AG09319 (cell line): Measurements from ENCODE around the gene HIPK3.
A peak's percentile ranks its signal among the peaks of the same experiment; 100 is the strongest.
"Not testable (repeated sequence)": the region's sequence is repeated elsewhere in the genome, so short reads cannot be mapped to it uniquely, and the experiment has no call there.

Experiments used
- DNase-seq: peaks from one replicate; pipeline ENCODE4 v3.0.0-alpha.2; 2010; ENCODE audit warnings: low read depth; ENCODE audit errors: extremely low read depth
- TF ChIP-seq, protein P1 (sequence below): IDR thresholded peaks from 2 replicates; pipeline ENCODE4 v1.5.1; 2011; ENCODE audit warnings: low read depth, mild to moderate bottlenecking, inconsistent platforms, low read length, moderate library complexity

Gene HIPK3

GRCh38 chr11:33257160-33257896, at the start of gene HIPK3:
Gene HIPK3, plus strand, starts transcription at chr11:33257381.
- DNase-seq, result peak; percentile 54
- TF ChIP-seq, protein P1, sequence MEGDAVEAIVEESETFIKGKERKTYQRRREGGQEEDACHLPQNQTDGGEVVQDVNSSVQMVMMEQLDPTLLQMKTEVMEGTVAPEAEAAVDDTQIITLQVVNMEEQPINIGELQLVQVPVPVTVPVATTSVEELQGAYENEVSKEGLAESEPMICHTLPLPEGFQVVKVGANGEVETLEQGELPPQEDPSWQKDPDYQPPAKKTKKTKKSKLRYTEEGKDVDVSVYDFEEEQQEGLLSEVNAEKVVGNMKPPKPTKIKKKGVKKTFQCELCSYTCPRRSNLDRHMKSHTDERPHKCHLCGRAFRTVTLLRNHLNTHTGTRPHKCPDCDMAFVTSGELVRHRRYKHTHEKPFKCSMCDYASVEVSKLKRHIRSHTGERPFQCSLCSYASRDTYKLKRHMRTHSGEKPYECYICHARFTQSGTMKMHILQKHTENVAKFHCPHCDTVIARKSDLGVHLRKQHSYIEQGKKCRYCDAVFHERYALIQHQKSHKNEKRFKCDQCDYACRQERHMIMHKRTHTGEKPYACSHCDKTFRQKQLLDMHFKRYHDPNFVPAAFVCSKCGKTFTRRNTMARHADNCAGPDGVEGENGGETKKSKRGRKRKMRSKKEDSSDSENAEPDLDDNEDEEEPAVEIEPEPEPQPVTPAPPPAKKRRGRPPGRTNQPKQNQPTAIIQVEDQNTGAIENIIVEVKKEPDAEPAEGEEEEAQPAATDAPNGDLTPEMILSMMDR, result no peak; the same call in 1 of the 2 replicates

DNA sequence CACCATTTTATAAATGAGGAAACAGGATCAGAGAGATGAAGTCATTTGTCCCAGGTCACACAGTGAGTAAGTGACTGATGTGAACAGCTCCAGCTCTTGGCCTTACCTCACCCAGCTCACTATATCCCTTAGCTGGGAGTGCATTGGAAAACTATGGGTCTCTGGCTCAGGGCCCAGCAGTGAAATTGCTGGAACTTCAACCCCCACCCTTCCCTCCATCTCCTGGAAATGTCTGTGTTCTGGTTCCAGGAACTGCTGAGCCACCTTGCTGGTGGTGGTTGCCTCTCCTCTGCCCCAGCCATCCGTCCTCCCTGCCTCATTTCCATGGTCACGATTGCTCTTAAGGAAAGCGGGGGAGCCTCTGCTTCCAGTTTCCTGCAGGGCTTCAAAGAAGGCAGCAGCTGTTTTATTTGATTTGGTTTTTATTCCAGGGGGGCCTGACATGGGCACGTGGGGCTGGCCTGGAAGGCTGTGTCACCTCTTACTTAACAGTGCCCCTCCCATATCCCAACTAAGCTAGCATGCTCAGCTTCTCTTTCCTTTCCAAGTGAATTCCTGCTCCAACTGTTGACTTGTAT, 49.7 kb upstream of the HIPK3 start:
- TF ChIP-seq, protein P1, result no peak
- no peak for DNase-seq

- DNase-seq, result no peak
Observed at GRCh38 chr11:33208150-33208549, 49.0 kb upstream of the HIPK3 start.

DNA sequence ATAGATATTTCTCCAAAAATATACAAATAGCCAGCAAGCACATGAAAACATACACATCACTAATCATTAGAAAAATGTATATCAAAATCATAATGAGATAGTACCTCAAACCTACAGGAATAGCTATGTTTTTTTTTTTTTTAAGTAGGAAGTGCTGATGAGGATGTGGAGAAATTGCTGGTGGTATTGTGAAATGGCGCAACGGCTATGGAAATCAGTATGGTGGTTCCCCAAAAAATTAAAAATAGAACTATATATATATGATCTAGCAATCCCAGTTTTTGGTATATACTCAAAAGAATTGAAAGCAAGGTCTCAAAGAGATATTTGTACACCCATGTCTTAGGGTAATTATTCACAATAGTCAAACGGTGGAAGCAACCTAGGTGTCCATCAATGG, 46.0 kb upstream of the HIPK3 start:
- DNase-seq, result no peak
- TF ChIP-seq, protein P1, result no peak

More at GRCh38 chr11:33208150-33208549, 49.0 kb upstream of the HIPK3 start:
- TF ChIP-seq, protein P1, result no peak

- no peak for DNase-seq
Observed at GRCh38 chr11:33211580-33211979, 45.6 kb upstream of the HIPK3 start.

DNA sequence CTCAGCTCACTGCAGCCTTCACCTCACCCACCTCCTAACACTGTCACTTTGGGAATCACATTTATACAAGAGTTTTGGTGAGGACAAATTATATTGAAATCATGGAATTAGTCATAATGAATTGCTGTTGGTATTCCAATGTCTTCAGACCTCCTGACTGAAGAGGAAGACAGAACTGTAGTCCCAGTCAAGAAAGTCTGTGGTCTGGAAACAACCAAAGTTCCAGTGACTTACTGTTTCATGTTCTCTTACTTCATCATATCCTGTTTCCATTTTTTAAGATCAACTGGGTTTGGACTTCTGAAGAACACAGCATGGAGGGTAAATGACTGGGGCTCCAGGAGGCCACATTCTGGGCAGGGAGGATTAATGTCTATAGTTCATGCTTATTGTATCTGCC, 43.0 kb upstream of the HIPK3 start:
- no peak for DNase-seq
- TF ChIP-seq, protein P1, result no peak

More at GRCh38 chr11:33211580-33211979, 45.6 kb upstream of the HIPK3 start:
- TF ChIP-seq, protein P1, result no peak

DNA sequence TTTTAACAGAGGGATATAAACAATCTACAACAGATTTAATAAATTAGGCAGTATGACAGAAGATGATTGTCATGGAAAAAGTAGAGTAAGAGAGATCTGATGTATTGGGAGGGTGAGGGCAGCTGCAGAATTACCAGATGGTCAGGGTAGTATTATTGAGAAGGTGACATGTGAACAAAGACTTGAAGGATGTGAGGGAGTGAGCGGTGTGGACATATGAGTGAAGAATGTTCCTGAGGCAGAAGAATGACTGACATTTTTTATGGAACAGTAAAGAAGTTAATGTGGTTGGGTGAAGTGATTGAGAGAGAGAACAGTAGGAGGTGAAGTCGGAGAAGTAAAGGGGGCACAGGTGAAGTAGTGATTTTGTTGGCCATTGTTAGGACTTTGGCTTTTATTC, 42.4 kb upstream of the HIPK3 start:
- DNase-seq, result no peak
- TF ChIP-seq, protein P1, result no peak

DNA sequence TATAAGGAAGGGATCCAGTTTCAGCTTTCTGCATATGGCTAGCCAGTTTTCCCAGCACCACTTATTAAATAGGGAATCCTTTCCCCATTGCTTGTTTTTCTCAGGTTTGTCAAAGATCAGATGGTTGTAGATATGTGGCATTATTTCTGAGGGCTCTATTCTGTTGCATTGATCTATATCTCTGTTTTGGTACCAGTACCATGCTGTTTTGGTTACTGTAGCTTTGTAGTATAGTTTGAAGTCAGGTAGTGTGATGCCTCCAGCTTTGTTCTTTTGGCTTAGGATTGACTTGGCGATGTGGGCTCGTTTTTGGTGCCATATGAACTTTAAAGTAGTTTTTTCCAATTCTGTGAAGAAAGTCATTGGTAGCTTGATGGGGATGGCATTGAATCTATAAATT, 40.5 kb upstream of the HIPK3 start:
- DNase-seq, result not testable (repeated sequence)
